ENCODE data around the gene GOSR2. TPM values are rescaled to one million over a fixed set of nuclear protein-coding genes. Genes with fewer than 3 reads are reported as not detected.
"Not testable (repeated sequence)": the region's sequence is repeated elsewhere in the genome, so short reads cannot be mapped to it uniquely, and the experiment has no call there.

GOSR2 gene
- total RNA-seq, 1 donor from 2014 or later, result 57.1 TPM

- H3K9me3 Mint-ChIP-seq (ENCODE audit: low read depth), result no peaks in the 10 kb centered on the region
- no peak for DNase-seq (ENCODE audit: low spot score, unreplicated experiment)
- H3K27me3 Mint-ChIP-seq, result peaks cover 35% of the 10 kb centered on the region
- TF ChIP-seq, protein P1, sequence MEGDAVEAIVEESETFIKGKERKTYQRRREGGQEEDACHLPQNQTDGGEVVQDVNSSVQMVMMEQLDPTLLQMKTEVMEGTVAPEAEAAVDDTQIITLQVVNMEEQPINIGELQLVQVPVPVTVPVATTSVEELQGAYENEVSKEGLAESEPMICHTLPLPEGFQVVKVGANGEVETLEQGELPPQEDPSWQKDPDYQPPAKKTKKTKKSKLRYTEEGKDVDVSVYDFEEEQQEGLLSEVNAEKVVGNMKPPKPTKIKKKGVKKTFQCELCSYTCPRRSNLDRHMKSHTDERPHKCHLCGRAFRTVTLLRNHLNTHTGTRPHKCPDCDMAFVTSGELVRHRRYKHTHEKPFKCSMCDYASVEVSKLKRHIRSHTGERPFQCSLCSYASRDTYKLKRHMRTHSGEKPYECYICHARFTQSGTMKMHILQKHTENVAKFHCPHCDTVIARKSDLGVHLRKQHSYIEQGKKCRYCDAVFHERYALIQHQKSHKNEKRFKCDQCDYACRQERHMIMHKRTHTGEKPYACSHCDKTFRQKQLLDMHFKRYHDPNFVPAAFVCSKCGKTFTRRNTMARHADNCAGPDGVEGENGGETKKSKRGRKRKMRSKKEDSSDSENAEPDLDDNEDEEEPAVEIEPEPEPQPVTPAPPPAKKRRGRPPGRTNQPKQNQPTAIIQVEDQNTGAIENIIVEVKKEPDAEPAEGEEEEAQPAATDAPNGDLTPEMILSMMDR (IDR thresholded peaks at IDR 0.05; ENCODE audit: unreplicated experiment), result no peak
- peaks cover 1% of the 10 kb centered on the region for H3K36me3 Mint-ChIP-seq (ENCODE audit: insufficient read depth)
- no peak overlapping the region for H3K4me3 Mint-ChIP-seq (ENCODE audit: low read depth)
- no peaks in the 10 kb centered on the region for H3K4me1 Mint-ChIP-seq (ENCODE audit: low read depth)
- no peak overlapping the region for H3K27ac Mint-ChIP-seq
These were observed 28.7 kb downstream of the GOSR2 start for GRCh38 chr17:46951706-46952105.

GRCh38 chr17:46952115-46952514 lies 29.2 kb downstream of the GOSR2 start:
- TF ChIP-seq, protein P1 (IDR thresholded peaks at IDR 0.05; ENCODE audit: unreplicated experiment), result no peak
- peaks cover 36% of the 10 kb centered on the region for H3K27me3 Mint-ChIP-seq
- no peak overlapping the region for H3K27ac Mint-ChIP-seq
- peaks cover 1% of the 10 kb centered on the region for H3K36me3 Mint-ChIP-seq (ENCODE audit: insufficient read depth)
- no peak overlapping the region for H3K4me3 Mint-ChIP-seq (ENCODE audit: low read depth)
- no peaks in the 10 kb centered on the region for H3K9me3 Mint-ChIP-seq (ENCODE audit: low read depth)
- no peak for DNase-seq (ENCODE audit: low spot score, unreplicated experiment)
- no peaks in the 10 kb centered on the region for H3K4me1 Mint-ChIP-seq (ENCODE audit: low read depth)

DNA sequence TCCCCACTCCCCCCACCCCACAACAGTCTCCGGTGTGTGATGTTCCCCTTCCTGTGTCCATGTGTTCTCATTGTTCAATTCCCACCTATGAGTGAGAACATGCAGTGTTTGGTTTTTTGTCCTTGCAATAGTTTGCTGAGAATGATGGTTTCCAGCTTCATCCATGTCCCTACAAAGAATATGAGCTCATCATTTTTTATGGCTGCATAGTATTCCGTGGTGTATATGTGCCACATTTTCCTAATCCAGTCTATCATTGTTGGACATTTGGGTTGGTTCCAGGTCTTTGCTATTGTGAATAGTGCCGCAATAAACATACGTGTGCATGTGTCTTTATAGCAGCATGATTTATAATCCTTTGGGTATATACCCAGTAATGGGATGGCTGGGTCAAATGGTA lies 30.2 kb downstream of the GOSR2 start:
- not testable (repeated sequence) for H3K27ac Mint-ChIP-seq; H3K36me3 Mint-ChIP-seq (ENCODE audit: insufficient read depth); H3K9me3 Mint-ChIP-seq (ENCODE audit: low read depth); DNase-seq (ENCODE audit: low spot score, unreplicated experiment); H3K4me1 Mint-ChIP-seq (ENCODE audit: low read depth); H3K4me3 Mint-ChIP-seq (ENCODE audit: low read depth)
- peaks cover 45% of the 10 kb centered on the region for H3K27me3 Mint-ChIP-seq

DNA sequence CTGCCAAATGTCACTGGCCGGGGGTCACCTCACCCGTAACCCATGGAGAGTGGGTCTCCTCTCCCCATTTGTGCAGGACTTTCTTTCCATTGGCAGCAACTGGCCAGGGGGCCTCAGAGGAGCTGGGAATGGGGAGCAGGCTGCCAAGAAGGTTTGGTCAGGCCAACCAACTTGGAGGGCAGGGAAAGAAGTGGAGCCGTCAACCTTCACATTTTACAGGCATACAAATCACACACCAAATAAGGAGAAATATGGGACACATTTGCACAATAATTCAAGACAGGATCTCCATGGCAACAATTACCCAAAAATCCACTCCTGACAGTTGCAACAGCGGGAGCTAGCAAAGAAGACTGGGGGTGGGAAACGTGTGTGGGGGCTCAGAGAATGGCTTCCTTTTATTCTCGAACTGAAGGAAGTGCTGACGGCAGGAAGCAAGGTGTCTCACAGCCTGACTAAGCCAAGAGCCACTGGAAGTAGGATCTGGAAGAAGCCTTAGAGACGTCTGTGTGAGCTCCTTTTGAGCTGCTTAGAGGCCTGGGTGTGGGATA lies 35.2 kb downstream of the GOSR2 start:
- Mint-ChIP-seq H3K9me3 (ENCODE audit: low read depth) (peaks cover 10% of the 10 kb centered on the region), H3K4me1 (ENCODE audit: low read depth) (no peaks in the 10 kb centered on the region), H3K27me3 (peaks cover 44% of the 10 kb centered on the region), H3K4me3 (ENCODE audit: low read depth) (no peak overlapping the region), H3K36me3 (ENCODE audit: insufficient read depth) (peaks cover 1% of the 10 kb centered on the region), H3K27ac (no peak overlapping the region)
- no peak for DNase-seq (ENCODE audit: low spot score, unreplicated experiment)
- TF ChIP-seq, protein P1 (IDR thresholded peaks at IDR 0.05; ENCODE audit: unreplicated experiment), result no peak

DNA sequence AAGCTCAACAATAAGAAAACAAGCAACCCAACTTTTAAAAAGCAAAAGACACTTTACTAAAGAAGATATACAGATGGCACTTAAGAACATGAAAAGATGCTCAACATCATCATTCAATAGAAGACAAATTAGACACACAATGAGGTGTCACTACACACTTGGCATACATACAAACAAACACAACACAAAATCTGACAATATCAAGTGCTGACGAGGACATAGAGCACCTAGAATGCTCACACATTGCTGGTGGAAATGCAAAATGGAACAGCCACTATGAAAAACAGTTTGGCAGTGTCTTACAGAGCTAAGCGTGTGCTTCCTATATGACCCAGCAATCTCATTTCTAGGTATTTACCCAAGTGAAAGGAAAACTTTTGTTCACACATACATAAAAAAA lies 37.2 kb downstream of the GOSR2 start:
- Mint-ChIP-seq H3K27me3 (peaks cover 47% of the 10 kb centered on the region), H3K4me1 (ENCODE audit: low read depth) (no peaks in the 10 kb centered on the region), H3K36me3 (ENCODE audit: insufficient read depth) (peaks cover 1% of the 10 kb centered on the region)

DNA sequence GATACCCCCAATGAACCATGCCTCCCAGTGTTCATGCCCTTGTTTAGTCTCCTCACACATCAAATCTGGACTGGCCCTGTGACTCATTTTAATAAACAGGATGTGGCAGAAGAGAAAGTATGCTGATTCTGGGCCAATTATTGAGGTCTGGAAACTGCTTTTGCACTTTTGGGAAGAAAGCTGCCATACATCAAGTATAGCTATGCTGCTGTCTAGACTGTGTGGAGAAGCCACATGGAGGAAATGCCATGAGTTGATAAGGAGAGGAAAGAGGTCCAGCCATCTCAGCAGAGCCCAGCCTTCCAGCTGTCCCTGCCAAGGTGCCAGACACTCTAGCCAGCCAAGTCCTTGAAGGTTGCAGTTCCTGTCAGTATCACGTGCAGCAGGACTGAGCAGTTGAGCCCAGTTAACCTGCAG lies 39.4 kb downstream of the GOSR2 start:
- Mint-ChIP-seq H3K9me3 (ENCODE audit: low read depth) (peaks cover 10% of the 10 kb centered on the region), H3K4me3 (ENCODE audit: low read depth) (no peak overlapping the region), H3K27me3 (peaks cover 56% of the 10 kb centered on the region), H3K27ac (no peak overlapping the region), H3K36me3 (ENCODE audit: insufficient read depth) (no peaks in the 10 kb centered on the region), H3K4me1 (ENCODE audit: low read depth) (no peaks in the 10 kb centered on the region)
- TF ChIP-seq, protein P1 (IDR thresholded peaks at IDR 0.05; ENCODE audit: unreplicated experiment), result no peak
- DNase-seq (ENCODE audit: low spot score, unreplicated experiment), result no peak

More for the DNA sequence above, 37.2 kb downstream of the GOSR2 start:
- Mint-ChIP-seq H3K9me3 (ENCODE audit: low read depth) (peaks cover 10% of the 10 kb centered on the region), H3K4me3 (ENCODE audit: low read depth) (no peak overlapping the region), H3K27ac (no peak overlapping the region)
- TF ChIP-seq, protein P1 (IDR thresholded peaks at IDR 0.05; ENCODE audit: unreplicated experiment), result no peak
- no peak for DNase-seq (ENCODE audit: low spot score, unreplicated experiment)

Measured in progenitor cell of endocrine pancreas (in vitro differentiated cells).